HCT116 (cell line): Measurements from ENCODE around the gene GRB10. TPM values are rescaled to one million over a fixed set of nuclear protein-coding genes. Genes with fewer than 3 reads are reported as not detected.

Experiments
- ATAC-seq: fragments of 200-7000 bp; cut with Tn5 transposase; 2 replicates; pipeline ENCODE4 v1.9.1; 2020; ENCODE audit warnings: mild to moderate bottlenecking, moderate library complexity
- BruUV-seq: library from RNA; stranded (reverse); fragments of 400-500 nt; replicated peaks from 2 replicates; lab custom pipeline; 2021; lab: Mats Ljungman, UMichigan
- CTCF ChIA-PET: fragments of 300-600 bp; sonication (Branson Sonifier 250); formaldehyde crosslinking; loops from one replicate; lab custom pipeline; 2021; ENCODE audit warnings: antibody characterized with exemption; lab: Charles Lee
- POLR2A ChIA-PET: fragments of 300-600, 350-600 bp; sonication (Branson Sonifier 250); formaldehyde crosslinking; loops from one replicate; lab custom pipeline; 2021; ENCODE audit warnings: antibody characterized with exemption; lab: Charles Lee
- RAD21 ChIA-PET, 2 experiments: fragments of 300-600 bp; sonication (Branson Sonifier 250); formaldehyde crosslinking; loops; one replicate each; lab custom pipeline; 2023; ENCODE audit warnings: low total read pairs in 2 of 2; ENCODE audit not compliant: uncharacterized antibody in 2 of 2, unreplicated experiment in 2 of 2, low non-redundant PET in 1 of 2; lab: Charles Lee
- DNase-seq: peaks from one replicate; pipeline ENCODE4 v3.0.0-alpha.2; 2010; ENCODE audit warnings: low read depth, low spot score
- H2AFZ ChIP-seq: fragments of 200-600 bp; shearing (Covaris generic), sonication (generic); 2 replicates; pipeline ENCODE4 v1.6.1; 2017; ENCODE audit warnings: low read depth, mixed run types, mixed read lengths, antibody characterized with exemption, low read length; ENCODE audit not compliant: poor library complexity, severe bottlenecking
- H3K27ac ChIP-seq: 2 replicates; pipeline ENCODE4 v1.5.1; 2012; ENCODE audit warnings: low read depth, low read length
- H3K27me3 ChIP-seq: fragments of 200-600 bp; sonication (generic); 2 replicates; pipeline ENCODE4 v1.6.1; 2016; ENCODE audit warnings: mixed run types, low read length, mixed read lengths; ENCODE audit not compliant: insufficient read depth
- H3K36me3 ChIP-seq, 2 experiments: fragments of 200-500 bp in 1 of 2; fragments of 200-600 bp in 1 of 2; sonication (Bioruptor generic) in 1 of 2; sonication (generic) in 1 of 2; 2 replicates each; pipeline versions ENCODE4 v1.5.1 to v1.6.1; 2014 to 2016; ENCODE audit warnings: low read length in 2 of 2, inconsistent platforms in 1 of 2, mixed read lengths in 1 of 2, mixed run types in 1 of 2; ENCODE audit not compliant: insufficient read depth in 2 of 2, control insufficient read depth in 1 of 2
- H3K4me1 ChIP-seq, 2 experiments: fragments of 200-600 bp in 1 of 2; sonication (generic) in 1 of 2; 2 replicates each; pipeline versions ENCODE4 v1.5.1 to v1.6.1; 2012 to 2017; ENCODE audit warnings: low read length in 2 of 2, inconsistent platforms in 1 of 2, mild to moderate bottlenecking in 1 of 2, mixed read lengths in 1 of 2, mixed run types in 1 of 2, moderate library complexity in 1 of 2; ENCODE audit not compliant: insufficient read depth in 2 of 2, control insufficient read depth in 1 of 2
- H3K4me2 ChIP-seq: fragments of 200-600 bp; sonication (generic); 2 replicates; pipeline ENCODE4 v1.6.1; 2017; ENCODE audit warnings: mixed run types, low read length, mixed read lengths
- H3K4me3 ChIP-seq, 2 experiments: fragments of 200-600 bp in 1 of 2; sonication (generic) in 1 of 2; replicated peaks in 1 of 2; 2 replicates each; pipeline ENCODE4 v1.5.1; 2011 to 2016; ENCODE audit warnings: low read length in 2 of 2, control low read depth in 1 of 2, low read depth in 1 of 2, mild to moderate bottlenecking in 1 of 2, mixed read lengths in 1 of 2, mixed run types in 1 of 2
- H3K79me2 ChIP-seq: fragments of 200-600 bp; sonication (generic); 2 replicates; pipeline ENCODE4 v1.6.1; 2017; ENCODE audit warnings: mild to moderate bottlenecking, mixed run types, low read length, moderate library complexity, mixed read lengths; ENCODE audit not compliant: insufficient read depth
- H3K9ac ChIP-seq: fragments of 200-600 bp; sonication (generic); 2 replicates; pipeline ENCODE4 v1.6.1; 2016; ENCODE audit warnings: low read length, mixed read lengths
- H3K9me2 ChIP-seq: fragments of 200-600 bp; sonication (generic), shearing (Covaris generic); 2 replicates; pipeline ENCODE4 v1.6.1; 2017; ENCODE audit warnings: mixed run types, mild to moderate bottlenecking, moderate library complexity; ENCODE audit not compliant: insufficient read depth
- H3K9me3 ChIP-seq, 2 experiments: fragments of 200-500 bp in 1 of 2; fragments of 200-600 bp in 1 of 2; sonication (Bioruptor generic) in 1 of 2; sonication (generic) in 1 of 2; 2 replicates each; pipeline ENCODE4 v1.6.1; 2014 to 2017; ENCODE audit warnings: low read length in 2 of 2, mixed read lengths in 2 of 2, inconsistent platforms in 1 of 2, low read depth in 1 of 2, mild to moderate bottlenecking in 1 of 2, mixed run types in 1 of 2, moderate library complexity in 1 of 2; ENCODE audit not compliant: control insufficient read depth in 1 of 2, insufficient read depth in 1 of 2
- H4K20me1 ChIP-seq: fragments of 200-600 bp; sonication (generic), shearing (Covaris generic); 2 replicates; pipeline ENCODE4 v1.6.1; 2017; ENCODE audit warnings: mixed run types, mild to moderate bottlenecking, moderate library complexity; ENCODE audit not compliant: insufficient read depth
- CEBPB ChIP-seq: IDR thresholded peaks from 2 replicates; pipeline ENCODE4 v1.6.1; 2012; ENCODE audit warnings: low read depth
- EGR1 ChIP-seq: IDR thresholded peaks from 2 replicates; pipeline ENCODE4 v1.6.1; 2012; ENCODE audit warnings: low read depth
- EZH2 ChIP-seq: fragments of 200-600 bp; sonication (generic); IDR thresholded peaks from 2 replicates; pipeline ENCODE4 v1.6.1; 2017; ENCODE audit warnings: antibody characterized with exemption, mixed run types
- FOSL1 ChIP-seq: IDR thresholded peaks from 2 replicates; pipeline ENCODE4 v1.6.1; 2012; ENCODE audit warnings: low read depth
- JUND ChIP-seq: IDR thresholded peaks from 2 replicates; pipeline ENCODE4 v1.6.1; 2012
- POLR2A ChIP-seq: IDR thresholded peaks from 2 replicates; pipeline ENCODE4 v1.7.0; 2011; ENCODE audit warnings: borderline replicate concordance; ENCODE audit not compliant: insufficient read depth, insufficient read length; ENCODE audit errors: extremely low read depth
- POLR2AphosphoS5 ChIP-seq: IDR thresholded peaks from 2 replicates; pipeline ENCODE4 v1.6.1; 2011; ENCODE audit warnings: mild to moderate bottlenecking, low read depth, low read length, moderate library complexity
- RAD21 ChIP-seq: IDR thresholded peaks from 2 replicates; pipeline ENCODE4 v1.6.1; 2012; ENCODE audit warnings: low read depth, mild to moderate bottlenecking
- SIN3A ChIP-seq: IDR thresholded peaks from 2 replicates; pipeline ENCODE4 v1.6.1; 2012; ENCODE audit warnings: low read depth
- SP1 ChIP-seq: IDR thresholded peaks from 2 replicates; pipeline ENCODE4 v1.6.1; 2012; ENCODE audit warnings: low read depth
- SRF ChIP-seq: IDR thresholded peaks from 2 replicates; pipeline ENCODE4 v1.6.1; 2012; ENCODE audit warnings: low read depth
- YY1 ChIP-seq: IDR thresholded peaks from 2 replicates; pipeline ENCODE4 v1.6.1; 2011; ENCODE audit warnings: low read length, low read depth, moderate library complexity, mild to moderate bottlenecking; ENCODE audit not compliant: insufficient replicate concordance; ENCODE audit errors: extremely low read depth
- ZNF274 ChIP-seq: fragments of 200-500 bp; sonication (Bioruptor generic); IDR thresholded peaks from 2 replicates; pipeline ENCODE4 v1.6.1; 2014; ENCODE audit warnings: mild to moderate bottlenecking, low read depth, low read length, inconsistent platforms
- intact Hi-C: fragments of 100-400 bp; cut with micrococcal nuclease; formaldehyde crosslinking; loops from 2 replicates; pipeline ENCODE4 v1.10.0; 2022
- total RNA-seq: library from RNA; stranded (reverse); gene quantifications from one replicate; pipeline ENCODE4 v1.2.1, GENCODE V29; 2021; ENCODE audit not compliant: unreplicated experiment
- TF ChIP-seq, protein P1 (sequence below): IDR thresholded peaks from 2 replicates; pipeline ENCODE4 v1.6.1; 2012
- TF ChIP-seq, protein P2 (sequence below): IDR thresholded peaks from 2 replicates; pipeline ENCODE4 v1.6.1; 2011; ENCODE audit warnings: mild to moderate bottlenecking, low read length, moderate library complexity; ENCODE audit not compliant: insufficient replicate concordance; ENCODE audit errors: extremely low read depth
- TF ChIP-seq, protein P3 (sequence below), 3 experiments: fragments of 200-600 bp in 1 of 3; sonication (generic) in 1 of 3; IDR thresholded peaks in 2 of 3; conservative IDR thresholded peaks in 1 of 3; 2 replicates each; pipeline ENCODE4 v1.5.1; 2012 to 2017; ENCODE audit warnings: low read depth in 2 of 3, low read length in 2 of 3, antibody characterized with exemption in 1 of 3, borderline replicate concordance in 1 of 3, control low read depth in 1 of 3, mild to moderate bottlenecking in 1 of 3, mixed read lengths in 1 of 3, mixed run types in 1 of 3, moderate library complexity in 1 of 3; ENCODE audit not compliant: insufficient read depth in 1 of 3

GRB10 gene
- total RNA-seq, 1 experiment from 2014 or later, result 37.3 TPM

DNA sequence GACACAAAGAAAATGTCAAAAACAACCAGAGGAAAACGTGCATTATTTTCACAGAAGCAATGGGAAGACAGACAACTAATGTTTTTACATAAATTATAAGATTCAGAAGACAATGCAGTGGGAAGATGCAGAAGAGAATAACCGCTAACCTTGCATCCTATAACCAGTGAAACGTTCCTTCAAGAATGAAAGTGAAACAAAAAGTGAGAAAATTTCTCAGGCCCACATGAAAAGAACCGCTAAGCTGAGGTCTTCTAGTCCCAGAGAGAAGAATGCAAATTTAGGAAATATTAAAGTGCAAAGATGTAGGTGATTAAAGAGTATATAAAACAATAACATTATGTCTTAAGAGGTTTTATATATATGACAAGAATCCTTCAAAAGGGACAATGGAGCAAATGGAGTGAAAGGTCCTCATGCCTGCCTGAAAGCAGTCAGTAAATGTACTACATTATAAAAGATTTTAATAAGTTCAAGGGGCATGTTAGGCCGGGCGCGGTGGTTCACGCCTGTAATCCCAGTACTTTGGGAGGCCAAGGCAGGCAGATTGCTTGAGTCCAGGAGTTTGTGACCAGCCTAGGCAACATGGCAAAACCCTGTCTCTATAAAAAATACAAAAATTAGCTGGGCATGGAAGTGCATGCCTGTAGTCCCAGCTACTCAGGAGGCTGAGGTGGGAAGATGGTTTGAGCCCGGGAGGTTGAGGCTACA, 174.3 kb downstream of the GRB10 start:
- no peaks in the 10 kb centered on the region for H3K36me3 ChIP-seq
- H3K9ac ChIP-seq, result no peak overlapping the region
- ChIA-PET RAD21 (no interaction called here), POLR2A (no interaction called here), CTCF (no interaction called here)
- H3K27ac ChIP-seq, result no peak overlapping the region
- intact Hi-C loops, result no loop called here
- no peaks in the 10 kb centered on the region for H4K20me1 ChIP-seq
- no peak overlapping the region for H3K4me2 ChIP-seq
- no peaks in the 10 kb centered on the region for H3K27me3 ChIP-seq
- H3K4me3 ChIP-seq, result no peak overlapping the region
- no TSS peak for BruUV-seq
- no peaks in the 10 kb centered on the region for H3K4me1 ChIP-seq
- TF ChIP-seq SP1 (no peak), RAD21 (no peak), SIN3A (no peak), FOSL1 (no peak), JUND (no peak), SRF (no peak), EZH2 (no peak), YY1 (no peak), POLR2A (no peak), ZNF274 (no peak), POLR2AphosphoS5 (no peak), CEBPB (no peak), EGR1 (no peak)
- TF ChIP-seq, protein P1, sequence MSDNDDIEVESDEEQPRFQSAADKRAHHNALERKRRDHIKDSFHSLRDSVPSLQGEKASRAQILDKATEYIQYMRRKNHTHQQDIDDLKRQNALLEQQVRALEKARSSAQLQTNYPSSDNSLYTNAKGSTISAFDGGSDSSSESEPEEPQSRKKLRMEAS, result no peak
- TF ChIP-seq, protein P2, sequence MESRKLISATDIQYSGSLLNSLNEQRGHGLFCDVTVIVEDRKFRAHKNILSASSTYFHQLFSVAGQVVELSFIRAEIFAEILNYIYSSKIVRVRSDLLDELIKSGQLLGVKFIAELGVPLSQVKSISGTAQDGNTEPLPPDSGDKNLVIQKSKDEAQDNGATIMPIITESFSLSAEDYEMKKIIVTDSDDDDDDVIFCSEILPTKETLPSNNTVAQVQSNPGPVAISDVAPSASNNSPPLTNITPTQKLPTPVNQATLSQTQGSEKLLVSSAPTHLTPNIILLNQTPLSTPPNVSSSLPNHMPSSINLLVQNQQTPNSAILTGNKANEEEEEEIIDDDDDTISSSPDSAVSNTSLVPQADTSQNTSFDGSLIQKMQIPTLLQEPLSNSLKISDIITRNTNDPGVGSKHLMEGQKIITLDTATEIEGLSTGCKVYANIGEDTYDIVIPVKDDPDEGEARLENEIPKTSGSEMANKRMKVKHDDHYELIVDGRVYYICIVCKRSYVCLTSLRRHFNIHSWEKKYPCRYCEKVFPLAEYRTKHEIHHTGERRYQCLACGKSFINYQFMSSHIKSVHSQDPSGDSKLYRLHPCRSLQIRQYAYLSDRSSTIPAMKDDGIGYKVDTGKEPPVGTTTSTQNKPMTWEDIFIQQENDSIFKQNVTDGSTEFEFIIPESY, result no peak
- TF ChIP-seq, protein P3, sequence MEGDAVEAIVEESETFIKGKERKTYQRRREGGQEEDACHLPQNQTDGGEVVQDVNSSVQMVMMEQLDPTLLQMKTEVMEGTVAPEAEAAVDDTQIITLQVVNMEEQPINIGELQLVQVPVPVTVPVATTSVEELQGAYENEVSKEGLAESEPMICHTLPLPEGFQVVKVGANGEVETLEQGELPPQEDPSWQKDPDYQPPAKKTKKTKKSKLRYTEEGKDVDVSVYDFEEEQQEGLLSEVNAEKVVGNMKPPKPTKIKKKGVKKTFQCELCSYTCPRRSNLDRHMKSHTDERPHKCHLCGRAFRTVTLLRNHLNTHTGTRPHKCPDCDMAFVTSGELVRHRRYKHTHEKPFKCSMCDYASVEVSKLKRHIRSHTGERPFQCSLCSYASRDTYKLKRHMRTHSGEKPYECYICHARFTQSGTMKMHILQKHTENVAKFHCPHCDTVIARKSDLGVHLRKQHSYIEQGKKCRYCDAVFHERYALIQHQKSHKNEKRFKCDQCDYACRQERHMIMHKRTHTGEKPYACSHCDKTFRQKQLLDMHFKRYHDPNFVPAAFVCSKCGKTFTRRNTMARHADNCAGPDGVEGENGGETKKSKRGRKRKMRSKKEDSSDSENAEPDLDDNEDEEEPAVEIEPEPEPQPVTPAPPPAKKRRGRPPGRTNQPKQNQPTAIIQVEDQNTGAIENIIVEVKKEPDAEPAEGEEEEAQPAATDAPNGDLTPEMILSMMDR (IDR thresholded peaks at IDR 0.05 in 2 of 3, conservative IDR thresholded peaks at IDR 0.05 in 1 of 3; ENCODE audit: borderline replicate concordance in 1 of 3, insufficient read depth in 1 of 3, low read depth in 2 of 3, low read length in 2 of 3), result no peak
- no peaks in the 10 kb centered on the region for H3K79me2 ChIP-seq
- H3K9me2 ChIP-seq, result no peaks in the 10 kb centered on the region
- no peaks in the 10 kb centered on the region for H3K9me3 ChIP-seq
- no peak overlapping the region for H2AFZ ChIP-seq
- DNase-seq, result no peak
- no peak for ATAC-seq
